HepG2 (cell line): ENCODE measurements around the gene SAAL1. TPM values are rescaled to one million over a fixed set of nuclear protein-coding genes. Genes with fewer than 3 reads are reported as not detected.

ENCODE experiments used
- CTCF ChIP-seq: sonication (generic); formaldehyde crosslinking; IDR thresholded peaks from 2 replicates; pipeline ENCODE4 v1.5.0; 2020; ENCODE audit warnings: mild to moderate bottlenecking, missing genetic modification reagents, moderate library complexity
- FOXA3 ChIP-seq: IDR thresholded peaks from 2 replicates; pipeline ENCODE4 v1.6.1; 2016; ENCODE audit warnings: missing genetic modification reagents, missing compliant biosample characterization
- GABPB1 ChIP-seq: IDR thresholded peaks from 2 replicates; pipeline ENCODE4 v1.6.1; 2016; ENCODE audit warnings: mild to moderate bottlenecking, missing genetic modification reagents, moderate library complexity, missing compliant biosample characterization
- HIVEP1 ChIP-seq: sonication (generic); formaldehyde crosslinking; IDR thresholded peaks from 2 replicates; pipeline ENCODE4 v1.4.0; 2020; ENCODE audit warnings: mild to moderate bottlenecking, missing genetic modification reagents
- KLF11 ChIP-seq: IDR thresholded peaks from 2 replicates; pipeline ENCODE4 v1.6.1; 2016; ENCODE audit warnings: missing compliant biosample characterization
- MEIS1 ChIP-seq: sonication (generic); formaldehyde crosslinking; IDR thresholded peaks from 2 replicates; pipeline ENCODE4 v1.9.0; 2021; ENCODE audit warnings: mild to moderate bottlenecking, missing genetic modification reagents, moderate library complexity, borderline replicate concordance
- MIER3 ChIP-seq: IDR thresholded peaks from 2 replicates; pipeline ENCODE4 v1.6.1; 2016; ENCODE audit warnings: missing compliant biosample characterization, borderline replicate concordance
- NFE2L2 ChIP-seq: fragments of 150-350 bp; IDR thresholded peaks from 2 replicates; pipeline ENCODE4 v1.6.1; 2014; ENCODE audit warnings: low read length
- POLR2AphosphoS2 ChIP-seq: IDR thresholded peaks from 2 replicates; pipeline ENCODE4 v1.6.1; 2011; ENCODE audit warnings: low read depth, low read length, improper control_type of control experiment
- RXRA ChIP-seq: sonication (generic); formaldehyde crosslinking; IDR thresholded peaks from 2 replicates; pipeline ENCODE4 v1.5.1; 2020; ENCODE audit warnings: missing genetic modification reagents
- SNAI1 ChIP-seq: sonication (generic); formaldehyde crosslinking; IDR thresholded peaks from 2 replicates; pipeline ENCODE4 v1.5.0; 2020; ENCODE audit warnings: mild to moderate bottlenecking, missing genetic modification reagents, borderline replicate concordance
- SOX13 ChIP-seq, 3 experiments: fragments of 450-650 bp in 1 of 3; sonication (generic) in 1 of 3; formaldehyde crosslinking in 1 of 3; IDR thresholded peaks in 2 of 3; conservative IDR thresholded peaks in 1 of 3; 2 replicates each; pipeline versions ENCODE4 v1.5.0 to v1.6.1; 2016 to 2020; ENCODE audit warnings: antibody characterized with exemption in 1 of 3, mild to moderate bottlenecking in 1 of 3, missing compliant biosample characterization in 1 of 3, missing genetic modification reagents in 1 of 3, moderate library complexity in 1 of 3
- SOX5 ChIP-seq: IDR thresholded peaks from 2 replicates; pipeline ENCODE4 v1.6.1; 2016; ENCODE audit warnings: borderline replicate concordance
- TEAD2 ChIP-seq: sonication (generic); formaldehyde crosslinking; IDR thresholded peaks from 2 replicates; pipeline ENCODE4 v1.9.0; 2021; ENCODE audit warnings: missing genetic modification reagents
- TSC22D2 ChIP-seq: sonication (generic); formaldehyde crosslinking; IDR thresholded peaks from 2 replicates; pipeline ENCODE4 v1.5.1; 2020; ENCODE audit warnings: missing genetic modification reagents, mild to moderate bottlenecking, borderline replicate concordance
- ZNF33B ChIP-seq: sonication (generic); formaldehyde crosslinking; IDR thresholded peaks from 2 replicates; pipeline ENCODE4 v1.5.1; 2020; ENCODE audit warnings: mild to moderate bottlenecking, missing genetic modification reagents
- ZNF350 ChIP-seq: sonication (generic); formaldehyde crosslinking; IDR thresholded peaks from 2 replicates; pipeline ENCODE4 v1.4.0; 2020; ENCODE audit warnings: mild to moderate bottlenecking, low read depth, missing genetic modification reagents, borderline replicate concordance
- ZNF619 ChIP-seq: sonication (generic); formaldehyde crosslinking; IDR thresholded peaks from 2 replicates; pipeline ENCODE4 v1.4.0; 2020; ENCODE audit warnings: mild to moderate bottlenecking, missing genetic modification reagents
- polyA plus RNA-seq, 8 experiments: library from polyadenylated mRNA; depleted of rRNA in 3 of 8; stranded (reverse) in 7 of 8; unstranded in 1 of 8; fragments of >200 nt; fragmentation: Illumina TruSeq in 4 of 8; extraction: Trizol in 4 of 8; gene quantifications; 2 replicates each; pipeline versions ENCODE4 v1.2.1 to v1.2.3, GENCODE V29; 2011 to 2016; ENCODE audit warnings: low read depth in 4 of 8, missing spikeins in 1 of 8, mixed read lengths in 1 of 8; ENCODE audit not compliant: insufficient read depth in 1 of 8
- total RNA-seq, 5 experiments: library from RNA; depleted of rRNA; stranded (reverse); fragments of >200 nt; fragmentation: Illumina TruSeq; extraction: Trizol; gene quantifications; 2 replicates each; pipeline ENCODE4 v1.2.3, GENCODE V29; 2016; ENCODE audit warnings: low read depth in 1 of 5
- TF ChIP-seq, protein P1 (sequence below): sonication (generic); formaldehyde crosslinking; IDR thresholded peaks from 2 replicates; pipeline ENCODE4 v1.4.0; 2020; ENCODE audit warnings: missing genetic modification reagents, borderline replicate concordance
- TF ChIP-seq, protein P2 (sequence below): sonication (generic); formaldehyde crosslinking; IDR thresholded peaks from 2 replicates; pipeline ENCODE4 v1.9.0; 2021; ENCODE audit warnings: mild to moderate bottlenecking, missing genetic modification reagents

SAAL1 gene
- total and polyA plus RNA-seq, 2 of the 13 experiments (the other 11 are each of a cell fraction or from before 2014, with no cell fraction given) = 16.5 to 46.0 TPM

DNA sequence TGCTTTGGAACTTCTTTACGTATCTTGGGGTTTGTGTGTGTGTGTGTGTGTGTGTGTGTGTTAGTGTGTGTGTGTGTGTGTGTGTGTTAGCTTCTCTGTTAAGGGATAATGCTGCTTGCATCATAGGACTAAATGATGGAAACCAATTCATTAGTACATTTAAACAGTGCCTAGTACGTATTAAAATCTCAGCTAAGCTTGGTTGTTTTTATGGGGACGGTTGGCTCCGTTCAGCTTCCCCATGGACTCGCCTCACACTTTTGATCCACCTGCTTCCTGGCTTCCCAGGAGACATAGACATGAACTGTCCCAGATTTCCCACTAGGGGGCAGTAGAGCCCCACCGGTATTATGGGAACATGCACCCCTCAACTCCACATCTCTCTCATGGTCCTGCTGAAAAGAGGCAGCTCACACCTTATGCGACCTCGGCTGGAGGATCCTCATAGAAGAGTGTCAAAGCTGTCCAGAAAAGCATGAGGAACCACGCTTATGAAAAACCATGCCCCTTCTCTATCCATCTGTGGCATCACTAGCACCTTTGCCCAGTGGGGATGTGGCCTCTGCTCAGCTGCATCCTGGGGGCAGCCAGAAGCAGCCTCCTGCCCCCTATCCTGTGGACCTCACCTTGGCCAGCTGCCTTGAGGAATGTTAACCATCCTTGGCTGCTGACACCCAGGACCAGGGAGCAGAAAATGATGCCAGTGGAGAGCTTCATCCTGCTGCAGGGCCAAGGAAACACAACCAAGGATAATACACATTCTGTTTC is 9.7 kb upstream of the SAAL1 start (continued):
- peak; percentile 48; the same call in 1 of the 2 replicates for TF ChIP-seq MIER3
- no peak for TF ChIP-seq ZNF33B (CRISPR knock-in tag)
- TF ChIP-seq RXRA (CRISPR knock-in tag) = 0 out of 2 replicates have a peak, but pooled peaks have one; percentile 18
- 0 out of 2 replicates have a peak, but pooled peaks have one; percentile 56 for TF ChIP-seq MEIS1 (CRISPR knock-in tag)
- no peak; the same call in 1 of the 2 replicates for TF ChIP-seq SOX5 (CRISPR knock-in tag)
- no peak for TF ChIP-seq KLF11
- no peak for TF ChIP-seq NFE2L2
- TF ChIP-seq CTCF (CRISPR knock-in tag) = peak; percentile 96
- TF ChIP-seq, protein P1, sequence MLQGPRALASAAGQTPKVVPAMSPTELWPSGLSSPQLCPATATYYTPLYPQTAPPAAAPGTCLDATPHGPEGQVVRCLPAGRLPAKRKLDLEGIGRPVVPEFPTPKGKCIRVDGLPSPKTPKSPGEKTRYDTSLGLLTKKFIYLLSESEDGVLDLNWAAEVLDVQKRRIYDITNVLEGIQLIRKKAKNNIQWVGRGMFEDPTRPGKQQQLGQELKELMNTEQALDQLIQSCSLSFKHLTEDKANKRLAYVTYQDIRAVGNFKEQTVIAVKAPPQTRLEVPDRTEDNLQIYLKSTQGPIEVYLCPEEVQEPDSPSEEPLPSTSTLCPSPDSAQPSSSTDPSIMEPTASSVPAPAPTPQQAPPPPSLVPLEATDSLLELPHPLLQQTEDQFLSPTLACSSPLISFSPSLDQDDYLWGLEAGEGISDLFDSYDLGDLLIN (CRISPR knock-in tag) = no peak
- 0 out of 2 replicates have a peak, but pooled peaks have one; percentile 36 for TF ChIP-seq ZNF619
- TF ChIP-seq TEAD2 (CRISPR knock-in tag) = no peak
- no peak for TF ChIP-seq SNAI1 (CRISPR knock-in tag)
- TF ChIP-seq SOX13 (IDR thresholded peaks at IDR 0.05) = no peak
- no peak for TF ChIP-seq SOX13 (CRISPR knock-in tag; conservative IDR thresholded peaks at IDR 0.05 in 1 of 2, IDR thresholded peaks at IDR 0.05 in 1 of 2)
- no peak for TF ChIP-seq ZNF350
- peak; percentile 47; the same call in 1 of the 2 replicates for TF ChIP-seq TSC22D2 (CRISPR knock-in tag)
- peak; percentile 20; the same call in 1 of the 2 replicates for TF ChIP-seq FOXA3
- TF ChIP-seq GABPB1 = peak; percentile 19; the same call in 1 of the 2 replicates
- no peak for TF ChIP-seq POLR2AphosphoS2
- TF ChIP-seq HIVEP1 = no peak
- TF ChIP-seq, protein P2, sequence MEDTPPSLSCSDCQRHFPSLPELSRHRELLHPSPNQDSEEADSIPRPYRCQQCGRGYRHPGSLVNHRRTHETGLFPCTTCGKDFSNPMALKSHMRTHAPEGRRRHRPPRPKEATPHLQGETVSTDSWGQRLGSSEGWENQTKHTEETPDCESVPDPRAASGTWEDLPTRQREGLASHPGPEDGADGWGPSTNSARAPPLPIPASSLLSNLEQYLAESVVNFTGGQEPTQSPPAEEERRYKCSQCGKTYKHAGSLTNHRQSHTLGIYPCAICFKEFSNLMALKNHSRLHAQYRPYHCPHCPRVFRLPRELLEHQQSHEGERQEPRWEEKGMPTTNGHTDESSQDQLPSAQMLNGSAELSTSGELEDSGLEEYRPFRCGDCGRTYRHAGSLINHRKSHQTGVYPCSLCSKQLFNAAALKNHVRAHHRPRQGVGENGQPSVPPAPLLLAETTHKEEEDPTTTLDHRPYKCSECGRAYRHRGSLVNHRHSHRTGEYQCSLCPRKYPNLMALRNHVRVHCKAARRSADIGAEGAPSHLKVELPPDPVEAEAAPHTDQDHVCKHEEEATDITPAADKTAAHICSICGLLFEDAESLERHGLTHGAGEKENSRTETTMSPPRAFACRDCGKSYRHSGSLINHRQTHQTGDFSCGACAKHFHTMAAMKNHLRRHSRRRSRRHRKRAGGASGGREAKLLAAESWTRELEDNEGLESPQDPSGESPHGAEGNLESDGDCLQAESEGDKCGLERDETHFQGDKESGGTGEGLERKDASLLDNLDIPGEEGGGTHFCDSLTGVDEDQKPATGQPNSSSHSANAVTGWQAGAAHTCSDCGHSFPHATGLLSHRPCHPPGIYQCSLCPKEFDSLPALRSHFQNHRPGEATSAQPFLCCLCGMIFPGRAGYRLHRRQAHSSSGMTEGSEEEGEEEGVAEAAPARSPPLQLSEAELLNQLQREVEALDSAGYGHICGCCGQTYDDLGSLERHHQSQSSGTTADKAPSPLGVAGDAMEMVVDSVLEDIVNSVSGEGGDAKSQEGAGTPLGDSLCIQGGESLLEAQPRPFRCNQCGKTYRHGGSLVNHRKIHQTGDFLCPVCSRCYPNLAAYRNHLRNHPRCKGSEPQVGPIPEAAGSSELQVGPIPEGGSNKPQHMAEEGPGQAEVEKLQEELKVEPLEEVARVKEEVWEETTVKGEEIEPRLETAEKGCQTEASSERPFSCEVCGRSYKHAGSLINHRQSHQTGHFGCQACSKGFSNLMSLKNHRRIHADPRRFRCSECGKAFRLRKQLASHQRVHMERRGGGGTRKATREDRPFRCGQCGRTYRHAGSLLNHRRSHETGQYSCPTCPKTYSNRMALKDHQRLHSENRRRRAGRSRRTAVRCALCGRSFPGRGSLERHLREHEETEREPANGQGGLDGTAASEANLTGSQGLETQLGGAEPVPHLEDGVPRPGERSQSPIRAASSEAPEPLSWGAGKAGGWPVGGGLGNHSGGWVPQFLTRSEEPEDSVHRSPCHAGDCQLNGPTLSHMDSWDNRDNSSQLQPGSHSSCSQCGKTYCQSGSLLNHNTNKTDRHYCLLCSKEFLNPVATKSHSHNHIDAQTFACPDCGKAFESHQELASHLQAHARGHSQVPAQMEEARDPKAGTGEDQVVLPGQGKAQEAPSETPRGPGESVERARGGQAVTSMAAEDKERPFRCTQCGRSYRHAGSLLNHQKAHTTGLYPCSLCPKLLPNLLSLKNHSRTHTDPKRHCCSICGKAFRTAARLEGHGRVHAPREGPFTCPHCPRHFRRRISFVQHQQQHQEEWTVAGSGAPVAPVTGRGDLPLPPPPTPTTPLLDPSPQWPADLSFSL = peak; percentile 86
